Heart right ventricle (tissue), 16 donors: ENCODE measurements around the gene TMEM222. TPM values are rescaled to one million over a fixed set of nuclear protein-coding genes. Genes with fewer than 3 reads are reported as not detected.

Experiments used
- ATAC-seq, 8 donors: fragments of 200-7000 bp; cut with Tn5 transposase; one replicate each; pipeline ENCODE4 v1.9.1; 2020; ENCODE audit warnings: mild to moderate bottlenecking in 8 of 8, moderate library complexity in 8 of 8, moderate number of reproducible peaks in 1 of 8
- DNase-seq, 2 donors: peaks; one replicate each; pipeline ENCODE4 v3.0.0-alpha.2; 2020
- H3K27ac ChIP-seq, 10 donors: fragments of 200-600 bp; sonication (generic) in 2 of 10; one replicate each; pipeline versions ENCODE4 v1.5.0 to v1.8.0; 2020 to 2022; ENCODE audit warnings: mild to moderate bottlenecking in 3 of 10
- H3K27me3 ChIP-seq, 7 donors: fragments of 200-600 bp; one replicate each; pipeline ENCODE4 v1.8.0; 2021 to 2022; ENCODE audit warnings: mild to moderate bottlenecking in 2 of 7
- H3K36me3 ChIP-seq, 9 donors: fragments of 200-600 bp; sonication (generic) in 1 of 9; one replicate each; pipeline versions ENCODE4 v1.5.0 to v1.8.0; 2020 to 2022; ENCODE audit warnings: mild to moderate bottlenecking in 2 of 9
- H3K4me1 ChIP-seq, 9 donors: fragments of 200-600 bp; sonication (generic) in 1 of 9; one replicate each; pipeline versions ENCODE4 v1.5.0 to v1.8.0; 2020 to 2022; ENCODE audit warnings: mild to moderate bottlenecking in 4 of 9
- H3K4me3 ChIP-seq, 10 donors: fragments of 200-600 bp; sonication (generic) in 2 of 10; one replicate each; pipeline versions ENCODE4 v1.5.0 to v1.8.0; 2020 to 2022; ENCODE audit warnings: mild to moderate bottlenecking in 7 of 10, moderate library complexity in 2 of 10
- H3K9me3 ChIP-seq, 11 donors: fragments of 200-600 bp in 10 of 11; sonication (generic) in 2 of 11; one replicate each; pipeline versions ENCODE4 v1.5.0 to v1.8.0; 2013 to 2022; ENCODE audit warnings: mild to moderate bottlenecking in 2 of 11, control low read depth in 1 of 11, moderate library complexity in 1 of 11
- WGBS, 2 donors: extraction: QIAGEN DNeasy Blood & Tissue Kit; methylation state at CpG; one replicate each; pipeline ENCODE4 v1.1.7; 2013; ENCODE audit warnings: inconsistent platforms in 1 of 2; 5-methylcytosine and 5-hydroxymethylcytosine counted together
- intact Hi-C, 10 donors: fragments of 100-400 bp; cut with DNase I; formaldehyde crosslinking; loops; one replicate each; pipeline versions ENCODE4 v1.11.1 to v1.14.2; 2022
- polyA plus RNA-seq, 2 donors: library from polyadenylated mRNA; stranded (reverse); fragments of 200-250 nt; gene quantifications; one replicate each; pipeline ENCODE4 v1.2.3, GENCODE V29; 2013
- total RNA-seq, 10 donors: library from RNA; stranded (reverse); fragmentation: NEBNext Ultra II Directional in 3 of 10; extraction: Animal tissue kit (Norgen Biotek cat#: 25700) in 3 of 10; gene quantifications; one replicate each; pipeline versions ENCODE4 v1.2.1 to v1.2.4, GENCODE V29; 2021 to 2023
- TF ChIP-seq, protein P1 (sequence below), 9 donors: fragments of 200-600 bp; sonication (generic) in 2 of 9; IDR thresholded peaks; one replicate each; pipeline versions ENCODE4 v1.5.0 to v1.8.0; 2021 to 2022; ENCODE audit warnings: antibody characterized with exemption in 9 of 9, mild to moderate bottlenecking in 5 of 9, moderate library complexity in 1 of 9
- donor health status: Arrhythmogenic right ventricular cardiomyopathy.
- donor health status: ischemic (EF 13 %, LVEDD 7.1; RV severe dilation, severe dysfunction).
- donor health status: healthy with polysubstance abuse.
- donor health status: DM: no; HTN: yes; CAD: no.
- donor health status: DM: no; HTN: no; CAD: no.
- donor health status: ischemic (EF 25% LVEDD 6.9; RV normal size, moderate dysfunction).
- donor health status: ischemic (EF 25% LVEDD 5.7; RV mildly dilated, moderate dysfunction).
- donor health status: healthy.
- donor health status: DM: yes; HTN: yes; CAD: no.
- donor health status: Ischemic cardiomyopathy.
- donor health status: ischemic (EF 35%, LVEDD 5.7; RV mildly dilated, moderate dysfunction).
- donor health status: nonischemic (EF 11% LVEDD 7.7; RV severe dilation, severe dysfunction).
- donor health status: DM: yes; HTN: yes; CAD: no.
- donor health status: PGD.
- donor health status: ischemic (EF 29% LVEDD 5.4; RV normal size, mild dysfunction).
- donor health status: nonischemic (EF 23%, LVEDD 6.1; RV moderate dilation, normal function).

TMEM222 gene
- total and polyA plus RNA-seq, 12 donors: 24.1 to 47.2 (median 26.9) TPM

DNA sequence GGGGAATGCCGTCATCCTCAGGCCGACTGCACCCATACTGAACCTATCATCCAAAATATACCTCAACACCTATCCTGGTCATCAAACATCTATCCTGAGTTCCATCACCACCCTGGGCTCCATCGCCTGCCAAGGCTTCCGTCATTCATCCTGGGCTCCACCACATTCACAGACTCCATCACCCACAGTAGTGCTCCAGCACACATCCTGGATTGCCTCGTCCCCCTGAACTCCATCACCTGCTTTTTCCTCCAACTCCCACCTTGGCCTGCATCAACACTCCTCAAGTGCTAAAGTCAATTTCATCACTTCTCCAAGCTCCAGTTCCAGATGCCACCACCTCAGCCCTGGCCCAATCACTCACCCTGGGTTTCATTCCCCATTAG is 37.0 kb downstream of the TMEM222 start:
- DNase-seq (no peak), ATAC-seq (no peak)
- Histone ChIP-seq H3K9me3 (no peaks in the 10 kb centered on the region), H3K27me3 (no peaks in the 10 kb centered on the region), H3K4me3 (no peak overlapping the region), H3K4me1 (peaks cover 0 to 29% (median 10%) of the 10 kb centered on the region in 9 donors), H3K36me3 (peaks cover 14 to 100% (median 71%) of the 10 kb centered on the region in 9 donors), H3K27ac (no peak overlapping the region)
- WGBS, 2 donors: 98 to 99% methylated on average over 5 of the region's 5 CpGs
- intact Hi-C loops: loop anchor here in 8 of 10 donors (5.0 to 10.0 kb wide), 2 partner anchors 33 to 54 kb away; partner anchors contain the start of gene GPR3 (in 8 of the 8)
- TF ChIP-seq, protein P1, sequence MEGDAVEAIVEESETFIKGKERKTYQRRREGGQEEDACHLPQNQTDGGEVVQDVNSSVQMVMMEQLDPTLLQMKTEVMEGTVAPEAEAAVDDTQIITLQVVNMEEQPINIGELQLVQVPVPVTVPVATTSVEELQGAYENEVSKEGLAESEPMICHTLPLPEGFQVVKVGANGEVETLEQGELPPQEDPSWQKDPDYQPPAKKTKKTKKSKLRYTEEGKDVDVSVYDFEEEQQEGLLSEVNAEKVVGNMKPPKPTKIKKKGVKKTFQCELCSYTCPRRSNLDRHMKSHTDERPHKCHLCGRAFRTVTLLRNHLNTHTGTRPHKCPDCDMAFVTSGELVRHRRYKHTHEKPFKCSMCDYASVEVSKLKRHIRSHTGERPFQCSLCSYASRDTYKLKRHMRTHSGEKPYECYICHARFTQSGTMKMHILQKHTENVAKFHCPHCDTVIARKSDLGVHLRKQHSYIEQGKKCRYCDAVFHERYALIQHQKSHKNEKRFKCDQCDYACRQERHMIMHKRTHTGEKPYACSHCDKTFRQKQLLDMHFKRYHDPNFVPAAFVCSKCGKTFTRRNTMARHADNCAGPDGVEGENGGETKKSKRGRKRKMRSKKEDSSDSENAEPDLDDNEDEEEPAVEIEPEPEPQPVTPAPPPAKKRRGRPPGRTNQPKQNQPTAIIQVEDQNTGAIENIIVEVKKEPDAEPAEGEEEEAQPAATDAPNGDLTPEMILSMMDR (IDR thresholded peaks at IDR 0.05): no peak

DNA sequence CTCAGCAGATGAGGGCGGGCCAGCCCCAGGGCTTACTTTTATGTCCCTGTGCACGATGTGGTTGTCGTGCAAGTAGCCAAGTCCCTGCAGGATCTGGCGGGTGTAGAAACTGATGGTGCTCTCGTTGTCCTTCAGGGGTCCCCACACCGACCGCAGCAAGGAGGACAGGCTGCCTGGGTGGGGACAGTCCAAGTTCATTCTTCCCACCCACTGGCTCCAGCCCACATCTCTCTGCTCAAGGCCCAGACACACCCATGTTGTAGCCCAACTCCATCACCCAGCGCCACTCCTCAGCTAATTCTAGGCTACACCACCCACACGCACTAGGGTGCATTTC is 37.8 kb downstream of the TMEM222 start:
- intact Hi-C loops: loop anchor here in 8 of 10 donors (5.0 to 10.0 kb wide), 3 partner anchors 32 to 55 kb away; partner anchors contain the start of gene GPR3 (in 8 of the 8)
- 70 to 71% methylated on average over 9 of the region's 9 CpGs for WGBS, 2 donors

DNA sequence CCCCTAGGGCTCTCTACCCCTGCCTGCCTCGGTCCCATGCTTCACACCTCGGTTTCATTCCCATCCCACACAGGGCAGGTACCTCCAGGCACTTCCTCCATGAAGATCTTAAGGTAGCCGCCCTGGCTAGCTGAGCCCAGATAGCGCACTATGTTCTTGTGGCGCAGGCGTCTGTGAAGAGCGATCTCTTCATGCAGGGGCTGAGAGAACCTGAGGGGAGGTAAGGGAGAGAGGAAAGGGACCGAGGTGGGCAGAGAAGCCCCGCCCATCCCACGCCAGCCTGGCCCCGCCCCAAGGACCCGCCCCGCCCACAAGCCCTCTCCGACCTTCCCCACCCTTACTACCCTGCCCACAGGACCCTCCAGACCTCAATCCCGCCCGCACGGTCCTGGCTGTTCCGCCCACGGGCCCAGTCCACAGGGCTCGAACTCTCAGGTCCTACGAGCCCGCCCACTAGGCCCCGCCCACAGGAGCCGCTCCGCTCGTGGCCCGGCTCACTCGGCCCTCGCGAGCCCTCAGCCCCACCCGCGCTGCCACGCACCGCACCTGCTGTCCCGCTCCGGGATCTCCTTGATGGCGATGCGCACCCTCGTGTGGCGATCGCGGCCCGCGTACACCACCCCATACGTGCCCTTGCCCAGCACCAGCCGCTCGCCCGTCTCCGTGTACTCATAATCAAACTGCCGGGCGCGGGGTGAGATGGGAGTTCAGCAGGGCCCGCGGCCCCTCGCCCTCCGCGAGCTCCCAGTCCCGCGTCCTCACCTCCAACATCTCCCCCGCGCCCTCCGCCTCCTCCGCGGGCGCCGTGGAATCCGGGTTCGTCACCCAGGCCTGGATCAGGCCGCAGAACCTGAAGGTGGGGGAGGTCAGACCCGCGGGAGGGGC is 38.4 kb downstream of the TMEM222 start:
- Histone ChIP-seq H3K27ac (no peak overlapping the region), H3K36me3 (peaks cover 14 to 94% (median 69%) of the 10 kb centered on the region in 9 donors), H3K4me1 (peaks cover 12 to 41% (median 22%) of the 10 kb centered on the region in 9 donors), H3K27me3 (no peaks in the 10 kb centered on the region), H3K9me3 (no peaks in the 10 kb centered on the region), H3K4me3 (peak overlapping the region in 8 of 10 donors; percentile 18 to 50 (median 41))
- TF ChIP-seq, protein P1 (IDR thresholded peaks at IDR 0.05): no peak
- DNase-seq: no peak
- intact Hi-C loops: loop anchor here in 1 of 10 donors (5.0 kb wide), 1 partner anchor 33 kb away; no protein-coding TSS in a partner anchor
- WGBS, 2 donors: 41 to 49% methylated on average over 67 to 71 of the region's 71 CpGs
- peak in 2 of 8 donors; percentile 6 to 10 for ATAC-seq

More for the DNA sequence above, 37.8 kb downstream of the TMEM222 start:
- DNase-seq (no peak), ATAC-seq (no peak)
- TF ChIP-seq, protein P1 (IDR thresholded peaks at IDR 0.05): no peak
- H3K4me1 ChIP-seq: peaks cover 7 to 35% (median 19%) of the 10 kb centered on the region in 9 donors
- H3K4me3 ChIP-seq: peak overlapping the region in 6 of 10 donors; percentile 21 to 50 (median 43)
- H3K9me3 ChIP-seq: no peaks in the 10 kb centered on the region
- H3K27ac ChIP-seq: no peak overlapping the region
- no peaks in the 10 kb centered on the region for H3K27me3 ChIP-seq
- peaks cover 14 to 100% (median 74%) of the 10 kb centered on the region in 9 donors for H3K36me3 ChIP-seq

DNA sequence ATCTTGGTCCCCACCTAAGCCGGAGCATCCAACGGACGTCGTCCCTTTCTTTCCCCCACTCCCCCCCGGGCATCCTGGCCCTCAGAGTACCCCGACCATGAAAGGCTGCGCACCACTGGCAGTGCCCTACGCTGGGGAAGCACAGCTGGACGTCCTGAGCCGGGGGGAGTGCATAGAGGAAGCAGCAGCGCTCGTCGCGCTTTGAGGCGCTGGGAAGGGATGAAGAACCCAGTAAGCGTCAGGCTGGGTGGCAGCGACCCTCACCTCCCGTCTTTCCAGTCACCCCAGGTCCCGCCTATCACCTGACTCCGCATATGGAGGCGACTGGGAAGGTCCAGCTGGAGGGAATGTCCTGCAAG is 39.1 kb downstream of the TMEM222 start:
- intact Hi-C loops: loop anchor here in 1 of 10 donors (5.0 kb wide), 1 partner anchor 34 kb away; no protein-coding TSS in a partner anchor
- H3K4me1 ChIP-seq: peaks cover 12 to 43% (median 22%) of the 10 kb centered on the region in 9 donors
- 87 to 88% methylated on average over 21 of the region's 21 CpGs for WGBS, 2 donors
- H3K4me3 ChIP-seq: peak overlapping the region in 4 of 10 donors; percentile 41 to 50 (median 46)
- peaks cover 13 to 88% (median 64%) of the 10 kb centered on the region in 9 donors for H3K36me3 ChIP-seq
- H3K27ac ChIP-seq: no peak overlapping the region
- no peak for DNase-seq
- TF ChIP-seq, protein P1 (IDR thresholded peaks at IDR 0.05): no peak
- H3K9me3 ChIP-seq: no peaks in the 10 kb centered on the region
- ATAC-seq: no peak
- H3K27me3 ChIP-seq: no peaks in the 10 kb centered on the region
